A549 (cell line): ENCODE data around the gene CEBPZ.

Experiments used
- BHLHE40 ChIP-seq: IDR thresholded peaks from 2 replicates; pipeline ENCODE4 v1.6.1; 2012; ENCODE audit warnings: low read depth, low read length, inconsistent platforms
- CTCF ChIP-seq: fragments of >200 bp; sonication (Bioruptor Twin); formaldehyde crosslinking; IDR thresholded peaks from 3 replicates; pipeline ENCODE4 v1.5.1; 2016
- EP300 ChIP-seq, 2 experiments: fragments of >200 bp; sonication (Bioruptor Twin); formaldehyde crosslinking; IDR thresholded peaks; 2 replicates in 1 of 2; 3 replicates in 1 of 2; pipeline ENCODE4 v1.6.1; 2016 to 2017
- HDAC2 ChIP-seq: fragments of 200-600 bp; sonication (generic); IDR thresholded peaks from 2 replicates; pipeline ENCODE4 v1.6.1; 2016
- MAX ChIP-seq: IDR thresholded peaks from 2 replicates; pipeline ENCODE4 v1.6.1; 2012
- POLR2A ChIP-seq: IDR thresholded peaks from 2 replicates; pipeline ENCODE4 v1.6.1; 2012; ENCODE audit warnings: mild to moderate bottlenecking, low read length
- ZSCAN20 ChIP-seq: fragments of 250-450 bp; sonication (Bioruptor Pico); IDR thresholded peaks from 2 replicates; pipeline ENCODE4 v1.8.0; 2022; ENCODE audit warnings: mild to moderate bottlenecking, moderate library complexity
- TF ChIP-seq, protein P1 (sequence below): fragments of >200 bp; sonication (Bioruptor Twin); formaldehyde crosslinking; IDR thresholded peaks from 3 replicates; pipeline ENCODE4 v1.6.1; 2016

DNA sequence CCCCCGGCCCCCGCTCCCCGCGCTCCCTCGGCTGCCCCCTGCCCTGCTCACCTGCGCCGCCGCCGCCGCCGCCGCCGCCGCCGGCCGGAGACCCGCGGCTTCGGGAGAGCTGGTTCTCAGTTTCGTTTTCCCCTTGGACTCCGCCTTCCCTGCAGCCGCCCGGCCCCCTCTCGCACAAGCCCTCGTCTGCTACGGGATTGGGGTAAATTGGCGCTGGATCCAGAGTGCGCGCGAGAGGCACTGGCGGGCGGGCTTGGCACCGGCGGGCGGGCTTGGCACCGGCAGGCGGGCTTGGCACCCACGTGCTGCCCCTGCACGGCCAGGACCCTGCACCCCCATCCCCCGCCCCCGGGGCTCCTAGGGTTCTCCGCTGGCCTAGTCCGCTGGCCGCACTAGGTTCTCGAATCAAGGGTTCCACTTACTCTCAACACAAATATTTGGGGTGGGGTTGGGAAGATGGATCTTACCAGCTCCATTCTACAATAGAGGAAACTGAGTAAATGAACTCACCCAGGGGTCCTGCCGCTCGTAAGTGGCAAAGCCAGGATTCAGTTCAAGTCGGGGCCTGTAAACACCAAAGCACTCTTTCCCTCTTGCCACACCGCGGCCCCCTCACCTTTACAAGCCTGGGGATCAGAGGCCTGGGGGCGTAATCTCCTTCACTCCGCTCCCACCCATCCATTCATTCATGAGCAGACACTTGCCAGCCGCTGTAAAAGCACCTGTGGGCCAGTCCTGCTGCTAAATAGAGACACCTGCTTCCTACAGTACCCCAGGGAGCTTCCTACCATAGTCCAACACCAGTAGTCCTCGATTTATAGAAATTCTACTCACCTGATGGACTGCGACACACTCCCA is 74.3 kb downstream of the CEBPZ start, which contains the start of gene EIF2AK2:
- no peak for TF ChIP-seq CTCF
- TF ChIP-seq HDAC2: no peak
- TF ChIP-seq EP300 (IDR thresholded peaks at IDR 0.05): no peak
- TF ChIP-seq ZSCAN20 (CRISPR knock-in tag): no peak
- TF ChIP-seq POLR2A: peak; percentile 51
- no peak for TF ChIP-seq BHLHE40
- TF ChIP-seq, protein P1, sequence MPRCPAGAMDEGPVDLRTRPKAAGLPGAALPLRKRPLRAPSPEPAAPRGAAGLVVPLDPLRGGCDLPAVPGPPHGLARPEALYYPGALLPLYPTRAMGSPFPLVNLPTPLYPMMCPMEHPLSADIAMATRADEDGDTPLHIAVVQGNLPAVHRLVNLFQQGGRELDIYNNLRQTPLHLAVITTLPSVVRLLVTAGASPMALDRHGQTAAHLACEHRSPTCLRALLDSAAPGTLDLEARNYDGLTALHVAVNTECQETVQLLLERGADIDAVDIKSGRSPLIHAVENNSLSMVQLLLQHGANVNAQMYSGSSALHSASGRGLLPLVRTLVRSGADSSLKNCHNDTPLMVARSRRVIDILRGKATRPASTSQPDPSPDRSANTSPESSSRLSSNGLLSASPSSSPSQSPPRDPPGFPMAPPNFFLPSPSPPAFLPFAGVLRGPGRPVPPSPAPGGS: 0 out of 3 replicates have a peak, but pooled peaks have one; percentile 57
- TF ChIP-seq MAX: peak; percentile 85
